Stimulated activated CD8-positive, alpha-beta memory T cell treated with anti-CD3 and anti-CD28 coated beads, Interleukin-7, amount 100 ng/mL, for 48 hours (primary cell): ENCODE results near the gene RERE.

Source experiments
- DNase-seq, 2 donors: peaks; one replicate each; pipeline ENCODE4 v3.0.0-alpha.2; 2020; ENCODE audit warnings: low read depth in 1 of 2; ENCODE audit errors: extremely low read depth in 1 of 2

RERE gene

DNA sequence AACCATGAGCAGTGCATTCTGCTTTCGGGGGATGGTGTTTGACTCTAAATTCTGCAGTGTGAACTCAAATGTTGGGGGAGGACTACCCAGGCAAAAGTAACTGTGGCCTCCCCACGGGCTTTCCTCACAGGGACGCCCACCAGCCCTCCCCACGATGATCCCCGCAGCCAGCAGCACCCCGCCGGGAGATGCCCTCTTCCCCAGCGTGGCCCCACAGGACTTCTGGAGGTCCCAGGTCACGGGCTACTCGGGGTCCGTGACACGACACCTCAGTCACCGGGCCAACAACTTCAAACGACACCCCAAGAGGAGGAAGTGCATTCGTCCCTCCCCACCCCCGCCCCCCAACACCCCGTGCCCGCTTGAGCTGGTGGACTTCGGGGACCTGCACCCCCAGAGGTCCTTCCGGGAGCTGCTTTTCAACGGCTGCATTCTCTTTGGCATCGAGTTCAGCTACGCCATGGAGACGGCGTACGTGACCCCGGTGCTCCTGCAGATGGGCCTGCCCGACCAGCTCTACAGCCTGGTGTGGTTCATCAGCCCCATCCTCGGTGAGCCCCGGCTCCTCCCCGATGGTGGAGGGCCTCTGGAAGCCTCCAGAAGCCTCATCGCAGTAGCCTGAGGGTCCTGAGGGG lies 493.1 kb downstream of the RERE start:
- no peak for DNase-seq

DNA sequence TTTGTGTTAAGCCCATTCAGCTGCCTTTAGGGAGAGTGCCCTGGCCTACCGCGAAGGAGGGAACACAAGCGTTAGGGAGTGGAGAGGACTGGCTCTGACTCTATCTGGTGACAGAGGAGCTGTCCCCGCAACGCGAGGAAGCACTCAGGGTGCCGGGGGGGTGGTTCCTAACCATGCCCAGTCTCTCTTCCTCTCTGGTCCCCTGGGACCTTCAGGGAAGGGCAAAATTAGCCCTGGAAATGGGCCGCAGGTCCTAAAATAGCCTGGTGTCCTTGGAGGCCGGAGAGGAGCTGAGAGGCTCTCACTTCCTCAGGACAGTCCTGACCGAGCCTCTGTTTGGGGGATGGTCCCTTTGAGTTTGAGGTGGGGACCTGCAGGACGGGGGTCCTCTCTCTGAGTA lies 493.7 kb downstream of the RERE start:
- DNase-seq, result no peak

DNA sequence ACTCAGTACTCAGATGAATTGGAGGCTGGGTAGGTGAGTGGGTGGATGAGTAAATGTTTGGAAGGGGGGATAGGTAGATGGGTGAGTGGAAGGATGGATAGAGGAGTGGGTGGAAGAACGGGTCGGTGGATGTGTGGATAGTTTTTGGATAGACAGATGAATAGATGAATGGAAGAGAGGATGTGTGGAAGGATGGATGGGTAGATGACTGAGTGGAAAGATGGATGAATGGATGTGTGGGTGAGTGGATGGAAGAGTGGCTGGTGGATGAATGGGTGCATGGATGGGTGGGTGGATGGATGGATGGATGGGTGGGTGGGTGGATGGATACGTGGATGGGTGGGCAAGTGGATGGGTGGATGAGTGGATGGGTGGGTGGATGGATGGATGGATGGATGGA lies 495.8 kb downstream of the RERE start:
- no peak for DNase-seq

DNA sequence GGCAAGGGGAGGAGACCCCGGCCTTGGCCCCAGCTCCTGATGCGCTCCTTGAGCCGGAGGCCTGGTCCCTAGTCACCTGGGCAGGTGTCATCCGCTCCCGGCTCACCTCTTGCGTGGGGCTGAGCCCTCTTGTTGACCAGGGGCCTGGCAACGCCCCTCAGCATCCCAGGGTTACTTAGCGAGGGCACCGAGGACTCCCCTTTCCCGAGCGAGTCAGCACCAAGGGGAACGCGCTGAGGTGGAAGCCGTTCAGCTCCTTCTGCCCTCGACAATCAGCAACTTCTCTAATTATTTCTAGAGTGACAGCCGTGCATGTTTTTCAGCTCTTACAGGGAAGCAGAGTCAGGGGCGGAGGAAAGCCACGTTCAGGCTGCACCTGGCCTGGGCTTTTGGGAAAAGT lies 499.0 kb downstream of the RERE start:
- no peak for DNase-seq

DNA sequence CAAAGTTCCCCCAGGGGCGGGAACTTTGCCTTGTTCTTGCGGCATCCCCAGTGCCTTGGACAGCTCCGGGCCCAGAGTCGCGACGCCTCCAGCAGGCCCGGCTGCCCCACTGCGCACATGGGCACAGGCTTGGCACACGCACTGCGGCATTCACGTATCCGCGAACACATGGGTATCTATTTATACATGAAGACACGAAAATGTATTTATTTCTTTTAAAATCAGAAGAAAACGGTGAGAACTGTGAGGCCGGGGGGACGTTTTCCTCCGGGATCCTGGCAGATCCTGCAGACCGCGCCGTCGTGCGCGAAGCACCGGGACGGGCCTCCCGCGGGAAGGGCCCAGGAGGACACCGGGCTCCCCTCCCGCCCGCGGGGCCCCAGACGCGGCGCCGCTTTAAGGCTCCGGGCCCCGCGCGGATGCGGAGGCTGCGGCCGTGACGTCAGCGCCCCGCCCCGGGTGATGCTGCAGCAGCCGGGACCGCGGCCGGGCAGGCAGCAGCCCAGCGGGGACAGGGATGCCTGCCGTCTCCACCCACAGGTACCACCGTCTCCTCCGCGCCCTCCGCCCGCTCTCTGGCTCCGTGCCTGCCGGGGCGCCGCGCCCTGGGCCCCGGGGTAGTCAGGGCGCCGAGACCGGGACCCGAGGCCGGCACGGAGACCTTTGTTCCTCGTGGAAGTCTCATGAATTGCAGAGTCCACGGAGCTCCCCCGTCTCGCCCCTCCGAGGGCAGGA lies 499.6 kb downstream of the RERE start, which contains the start of gene SLC45A1:
Gene SLC45A1, plus strand, starts transcription at position 468 of the 735 bp plus-strand sequence. CDS start 6,216 bp downstream, outside the sequence.
- peak; percentile 59 to 64 for DNase-seq

DNA sequence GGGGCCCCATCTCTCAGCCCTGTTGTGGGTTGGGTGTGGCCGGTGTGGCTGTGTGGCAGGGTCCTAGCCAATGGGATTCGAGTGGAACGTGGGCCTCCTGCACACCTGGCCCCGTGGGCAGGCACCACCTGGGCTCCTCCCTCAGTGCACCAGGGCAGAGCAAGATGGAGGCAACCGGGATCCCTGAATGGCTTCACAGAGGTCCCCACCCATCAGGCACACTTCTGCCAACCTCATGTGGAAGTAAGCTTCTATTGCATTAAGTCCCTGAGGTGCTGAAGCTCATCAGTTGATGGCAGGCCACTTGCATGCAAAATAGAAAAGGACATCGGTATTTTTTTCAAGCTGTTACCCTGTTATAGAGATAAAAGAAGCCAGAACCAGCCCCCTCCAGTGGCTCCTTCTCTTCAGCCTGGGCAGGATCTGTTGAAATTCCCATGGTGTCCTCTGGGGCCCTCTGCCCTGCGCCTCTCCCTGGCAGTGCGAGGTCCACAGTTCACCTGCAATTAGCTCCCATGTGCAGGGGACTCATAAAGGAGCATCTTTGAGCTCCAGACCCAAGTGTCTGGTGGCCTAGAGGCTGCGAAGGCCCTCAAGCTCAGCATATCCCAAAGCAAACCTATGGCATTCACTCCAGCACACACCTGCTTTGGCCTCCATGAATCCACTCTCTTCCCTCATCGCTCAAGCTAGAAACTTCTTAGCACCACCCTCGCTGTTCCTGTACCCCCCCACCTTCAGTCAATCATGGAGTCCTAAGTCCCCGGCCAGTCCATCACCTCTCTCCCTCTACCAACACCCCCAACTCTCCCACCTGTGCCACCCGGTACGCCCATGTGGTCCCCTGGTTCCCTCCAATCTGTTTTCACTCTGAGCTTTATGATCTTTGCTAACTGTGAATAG lies 501.6 kb downstream of the RERE start:
- DNase-seq, result no peak

DNA sequence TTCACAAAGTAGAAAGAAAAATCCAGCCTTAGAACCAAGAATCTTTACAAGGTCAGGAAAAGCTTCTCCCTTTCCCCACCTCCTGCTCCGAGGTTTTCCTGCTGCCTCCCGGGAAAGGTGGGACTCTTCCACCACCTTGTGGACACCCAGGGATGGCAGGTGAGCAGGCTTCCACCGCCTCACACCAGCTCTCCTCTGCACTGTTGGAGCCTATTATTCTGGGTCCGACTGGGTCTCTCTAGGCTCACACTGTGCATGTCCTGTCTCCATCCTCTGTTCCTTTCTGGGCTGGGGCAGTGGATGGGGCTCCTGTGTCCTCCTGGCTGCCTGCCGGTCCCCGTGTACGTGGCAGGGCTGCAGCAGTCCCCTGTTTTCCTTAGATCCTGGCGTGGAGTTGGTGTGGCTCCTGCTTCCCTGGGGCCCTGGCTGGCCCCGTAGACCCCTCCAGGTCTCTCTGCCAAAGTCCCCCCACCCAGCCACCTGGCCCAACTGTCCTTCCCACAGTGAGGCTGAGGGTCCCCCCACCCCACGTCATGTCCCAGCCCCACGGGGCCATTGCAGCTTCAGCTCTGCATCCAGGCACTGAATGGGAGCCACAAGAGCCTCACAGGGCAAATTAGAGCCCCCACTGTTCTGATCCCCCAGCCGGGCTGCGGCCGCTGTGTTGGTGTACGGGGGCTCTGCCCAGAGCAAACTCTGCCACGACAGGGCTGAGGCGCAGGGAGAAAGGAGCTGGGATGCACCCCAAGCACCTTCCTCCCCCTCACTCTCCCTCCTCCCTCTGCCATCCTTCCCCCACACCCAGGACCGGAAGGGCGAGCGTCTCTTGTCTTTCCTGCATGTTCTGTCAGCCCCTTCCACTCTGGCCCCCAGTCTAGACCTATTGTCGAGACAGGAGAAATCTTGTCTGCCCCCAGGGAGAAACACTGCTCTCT lies 502.8 kb downstream of the RERE start:
- DNase-seq, result peak in 1 of 2 donors; percentile 17

DNA sequence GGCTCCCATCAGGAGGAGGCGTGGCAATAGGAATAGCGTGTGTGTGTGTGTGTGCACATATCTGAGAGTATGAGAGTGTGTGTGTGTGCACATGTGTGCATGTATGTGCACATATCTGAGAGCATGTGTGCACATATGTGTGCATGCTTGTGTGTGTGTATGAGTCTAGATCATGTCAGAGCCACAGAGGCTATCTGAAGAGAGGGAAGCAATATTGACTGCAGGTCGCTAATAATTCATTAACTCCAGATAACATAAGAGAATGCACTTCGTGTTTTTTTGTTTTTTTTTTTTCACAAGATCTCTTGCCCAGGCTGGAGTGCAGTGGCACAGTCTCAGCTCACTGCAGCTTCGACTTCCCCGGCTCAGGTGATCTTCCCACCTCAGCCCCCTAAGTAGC lies 504.2 kb downstream of the RERE start:
- no peak for DNase-seq

DNA sequence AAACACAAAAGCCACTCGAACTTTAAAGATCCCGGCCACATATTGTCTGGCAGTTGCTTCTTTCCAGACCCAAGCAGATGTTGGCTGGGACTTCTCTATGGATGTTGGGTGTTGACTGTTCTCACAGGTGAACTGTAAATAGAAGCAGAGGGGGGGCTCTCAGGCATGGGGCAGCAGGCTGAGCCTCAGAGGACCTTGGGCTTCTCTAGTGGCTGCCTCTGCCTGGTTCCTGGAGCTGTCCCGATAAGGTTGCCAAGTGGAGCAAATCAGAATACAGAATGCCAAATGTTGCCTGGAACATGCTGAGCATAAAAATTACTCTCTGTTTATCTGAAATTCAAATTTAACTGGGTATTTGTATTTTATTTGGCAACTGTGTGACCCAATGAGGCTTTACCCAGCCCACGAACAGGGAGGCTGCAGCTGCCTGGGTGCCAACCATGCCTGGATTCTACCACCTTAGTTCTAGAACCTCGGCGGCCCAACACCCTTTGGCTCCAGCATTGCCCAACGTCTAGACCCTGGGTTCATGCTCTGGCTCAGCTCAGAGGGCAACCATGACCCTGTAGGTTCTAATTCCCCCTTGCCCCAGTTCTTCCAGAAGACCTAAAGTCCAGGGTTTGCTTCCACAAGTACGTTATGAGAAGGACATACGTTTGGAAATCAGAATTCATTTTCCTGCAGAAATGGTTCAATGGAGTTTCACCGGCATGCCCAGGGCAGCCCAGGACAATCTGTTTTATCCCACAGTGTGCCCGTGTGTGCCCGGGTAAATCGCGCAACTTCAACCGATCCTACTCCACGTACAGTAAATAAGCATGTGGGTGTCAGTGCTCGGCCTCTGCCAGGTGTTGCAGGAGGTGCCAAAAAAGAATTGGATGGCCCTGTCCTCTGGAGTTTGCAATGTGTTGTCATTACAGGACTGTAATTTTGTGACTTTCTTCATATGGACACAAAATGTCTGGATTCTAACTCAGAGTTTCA lies 504.9 kb downstream of the RERE start:
- DNase-seq, result no peak

DNA sequence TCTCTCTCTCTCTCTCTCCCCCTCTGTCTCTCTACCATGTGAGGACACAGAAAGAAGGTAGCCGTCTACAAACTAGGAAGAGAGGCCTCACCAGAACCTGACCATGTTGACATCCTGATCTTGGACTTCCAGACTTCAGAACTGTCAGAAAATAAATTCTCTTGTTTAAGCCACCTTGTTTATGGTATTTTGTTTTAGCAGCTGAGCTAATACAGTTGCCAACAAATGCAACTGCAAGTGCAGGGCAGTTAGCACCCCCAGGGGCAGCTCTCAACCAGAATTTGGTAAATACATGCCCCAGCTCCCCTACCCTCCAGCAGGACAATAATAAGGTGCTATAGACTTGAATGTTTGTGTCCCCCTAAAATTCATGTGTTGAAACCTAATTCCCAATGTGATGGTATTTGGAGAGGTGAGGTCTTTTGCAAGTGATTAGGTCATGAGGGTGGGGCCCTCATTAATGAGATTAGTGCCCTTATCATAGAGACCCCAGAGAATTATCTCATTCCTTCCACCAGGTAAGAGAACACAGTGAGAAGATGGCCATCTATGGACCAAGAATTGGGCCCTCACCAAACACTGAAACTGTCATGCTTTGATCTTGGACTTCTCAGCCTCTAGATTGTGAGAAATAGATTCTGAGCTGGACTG lies 506.2 kb downstream of the RERE start:
- no peak for DNase-seq

DNA sequence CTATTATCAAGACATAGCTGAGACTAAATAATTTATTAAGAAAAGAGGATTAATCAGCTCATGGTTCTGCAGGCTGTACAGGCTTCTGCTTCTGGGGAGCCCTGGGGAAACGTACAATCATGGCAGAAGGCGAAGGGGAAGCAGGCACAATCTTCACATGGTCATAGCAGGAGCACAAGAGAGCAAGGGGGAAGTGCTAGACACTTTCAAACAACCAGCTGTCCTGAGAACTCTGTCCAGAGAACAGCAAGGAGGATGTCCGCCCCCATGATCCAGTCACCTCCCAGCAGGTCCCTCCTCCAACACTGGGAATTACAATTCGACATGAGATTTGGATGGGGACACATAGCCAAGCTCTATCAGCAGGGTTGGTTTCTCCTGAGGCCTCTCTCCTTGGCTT lies 509.8 kb downstream of the RERE start:
- DNase-seq, result no peak

DNA sequence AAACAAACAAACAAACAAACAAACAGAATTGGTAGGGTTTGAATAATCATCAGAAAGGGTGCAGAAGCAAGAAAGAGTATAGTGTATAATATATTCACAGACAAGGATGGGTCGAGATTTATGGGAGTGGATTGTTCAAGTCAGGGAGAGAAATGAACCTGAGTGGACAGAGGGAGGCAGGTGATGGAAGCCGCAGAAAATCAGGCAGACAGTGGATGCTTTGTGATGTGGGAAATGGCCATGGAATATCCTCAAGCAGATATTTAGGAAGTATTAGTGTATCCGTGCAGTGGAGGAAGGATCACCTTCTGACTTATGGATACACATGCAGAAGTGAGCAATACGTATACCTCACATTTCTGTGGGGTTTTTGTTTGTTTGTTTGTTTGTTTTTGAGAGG lies 513.6 kb downstream of the RERE start:
- DNase-seq, result no peak

DNA sequence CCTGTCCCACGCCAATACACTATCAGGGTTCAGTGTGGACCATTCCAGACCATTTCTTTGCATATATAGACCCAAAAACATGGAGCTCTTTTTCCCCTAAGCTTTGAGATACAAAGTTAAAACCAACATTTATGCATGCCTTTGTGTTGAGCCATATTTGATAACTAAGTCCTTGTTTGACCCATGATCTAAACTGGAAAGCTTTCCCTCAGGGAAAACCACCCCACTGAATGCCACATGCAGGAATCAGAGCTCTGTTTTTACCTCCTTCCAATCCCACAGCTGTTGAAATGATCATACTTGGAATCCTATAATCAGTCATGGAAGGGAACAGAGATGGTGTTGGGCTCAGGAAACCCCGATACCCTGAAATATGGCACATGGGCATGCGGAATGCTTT lies 514.3 kb downstream of the RERE start:
- DNase-seq, result no peak
